H1 (cell line): ENCODE data around the gene INSYN1. TPM values are rescaled to one million over a fixed set of nuclear protein-coding genes. Genes with fewer than 3 reads are reported as not detected.

Source experiments
- CEBPB ChIP-seq: IDR thresholded peaks from 2 replicates; pipeline ENCODE4 v1.6.1; 2012; ENCODE audit warnings: low read depth, low read length
- GABPA ChIP-seq: IDR thresholded peaks from 2 replicates; pipeline ENCODE4 v1.6.1; 2011; ENCODE audit warnings: mild to moderate bottlenecking, low read length, moderate library complexity, borderline replicate concordance; ENCODE audit not compliant: insufficient read depth
- KDM1A ChIP-seq: fragments of 200-600, 300-600 bp; sonication (generic); IDR thresholded peaks from 2 replicates; pipeline ENCODE4 v1.7.1; 2016; ENCODE audit warnings: mild to moderate bottlenecking, low read length, borderline replicate concordance
- RNF2 ChIP-seq: fragments of 200-900, 300-1000 bp; sonication (generic); IDR thresholded peaks from 2 replicates; pipeline ENCODE4 v1.7.1; 2016; ENCODE audit warnings: borderline replicate concordance, low read depth, mild to moderate bottlenecking, antibody characterized with exemption, low read length; ENCODE audit not compliant: poor library complexity, severe bottlenecking; ENCODE audit errors: missing control alignments
- SIN3A ChIP-seq, 2 experiments: IDR thresholded peaks in 1 of 2; conservative IDR thresholded peaks in 1 of 2; 2 replicates each; pipeline ENCODE4 v1.6.1; 2011 to 2012; ENCODE audit warnings: low read length in 2 of 2, improper control_type of control experiment in 1 of 2, low read depth in 1 of 2, mild to moderate bottlenecking in 1 of 2
- SIX5 ChIP-seq: IDR thresholded peaks from 2 replicates; pipeline ENCODE4 v1.6.1; 2011; ENCODE audit warnings: mild to moderate bottlenecking, low read depth, low read length
- SP1 ChIP-seq: IDR thresholded peaks from 2 replicates; pipeline ENCODE4 v1.6.1; 2011; ENCODE audit warnings: low read depth, low read length
- polyA plus RNA-seq, 7 experiments: library from polyadenylated mRNA; depleted of rRNA in 3 of 7; stranded (reverse) in 5 of 7; unstranded in 2 of 7; fragments of >200 nt in 5 of 7; fragments of 200-250 nt in 2 of 7; gene quantifications; 1 replicate in 5 of 7; 2 replicates in 1 of 7; 4 replicates in 1 of 7; pipeline versions ENCODE4 v1.2.1 to v1.2.3, GENCODE V29; 2011 to 2013; ENCODE audit warnings: missing spikeins in 2 of 7, mixed read lengths in 2 of 7
- total RNA-seq: library from RNA; stranded (reverse); fragmentation: NEBNext Ultra II Directional; extraction: Animal tissue kit (Norgen Biotek cat#: 25700); gene quantifications from 2 replicates; pipeline ENCODE4 v1.2.1, GENCODE V29; 2021
- TF ChIP-seq, protein P1 (sequence below), 3 experiments: IDR thresholded peaks; 1 replicate in 2 of 3; 2 replicates in 1 of 3; pipeline versions ENCODE4 v1.5.1 to v1.6.1; 2011; ENCODE audit warnings: low read length in 3 of 3, mild to moderate bottlenecking in 3 of 3, inconsistent platforms in 2 of 3, low read depth in 1 of 3, moderate library complexity in 1 of 3; ENCODE audit not compliant: insufficient read depth in 1 of 3; ENCODE audit errors: control extremely low read depth in 1 of 3

INSYN1 gene
- total and polyA plus RNA-seq, 2 of the 8 experiments (the other 6 are each of a cell fraction or from before 2014, with no cell fraction given), result 7.2 to 10.2 TPM

DNA sequence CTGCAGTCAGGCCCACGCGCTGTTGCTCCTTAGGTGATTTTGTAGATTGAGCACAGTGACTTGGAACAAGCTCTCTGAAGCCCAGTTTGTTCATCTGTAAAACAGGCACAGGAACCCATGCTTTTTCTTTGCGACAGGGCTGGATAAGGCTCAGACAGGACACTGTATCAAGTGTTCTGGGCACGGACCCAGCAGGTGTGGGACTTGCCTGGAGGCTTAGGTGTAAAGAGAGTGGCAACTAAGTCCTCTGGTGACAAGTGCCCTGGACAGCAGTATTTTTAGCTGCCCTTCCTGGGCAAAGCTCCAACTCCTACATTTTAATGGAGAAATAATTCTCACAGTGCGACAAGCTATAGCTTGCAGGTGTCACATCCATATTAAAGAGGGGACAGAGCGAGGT lies 36.7 kb downstream of the INSYN1 start (continued):
- TF ChIP-seq, protein P1, sequence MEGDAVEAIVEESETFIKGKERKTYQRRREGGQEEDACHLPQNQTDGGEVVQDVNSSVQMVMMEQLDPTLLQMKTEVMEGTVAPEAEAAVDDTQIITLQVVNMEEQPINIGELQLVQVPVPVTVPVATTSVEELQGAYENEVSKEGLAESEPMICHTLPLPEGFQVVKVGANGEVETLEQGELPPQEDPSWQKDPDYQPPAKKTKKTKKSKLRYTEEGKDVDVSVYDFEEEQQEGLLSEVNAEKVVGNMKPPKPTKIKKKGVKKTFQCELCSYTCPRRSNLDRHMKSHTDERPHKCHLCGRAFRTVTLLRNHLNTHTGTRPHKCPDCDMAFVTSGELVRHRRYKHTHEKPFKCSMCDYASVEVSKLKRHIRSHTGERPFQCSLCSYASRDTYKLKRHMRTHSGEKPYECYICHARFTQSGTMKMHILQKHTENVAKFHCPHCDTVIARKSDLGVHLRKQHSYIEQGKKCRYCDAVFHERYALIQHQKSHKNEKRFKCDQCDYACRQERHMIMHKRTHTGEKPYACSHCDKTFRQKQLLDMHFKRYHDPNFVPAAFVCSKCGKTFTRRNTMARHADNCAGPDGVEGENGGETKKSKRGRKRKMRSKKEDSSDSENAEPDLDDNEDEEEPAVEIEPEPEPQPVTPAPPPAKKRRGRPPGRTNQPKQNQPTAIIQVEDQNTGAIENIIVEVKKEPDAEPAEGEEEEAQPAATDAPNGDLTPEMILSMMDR (IDR thresholded peaks at IDR 0.05; ENCODE audit: control extremely low read depth in 1 of 3, insufficient read depth in 1 of 3, low read depth in 1 of 3, low read length in 3 of 3), result no peak
- no peak for TF ChIP-seq SIN3A (conservative IDR thresholded peaks at IDR 0.05 in 1 of 2, IDR thresholded peaks at IDR 0.05 in 1 of 2; ENCODE audit: low read depth in 1 of 2, low read length in 2 of 2)
- no peak for TF ChIP-seq CEBPB
- no peak for TF ChIP-seq KDM1A
- no peak for TF ChIP-seq RNF2
- TF ChIP-seq SIX5, result no peak
- TF ChIP-seq SP1, result no peak
- no peak for TF ChIP-seq GABPA
- TF ChIP-seq, all 59 proteins: peak for 0
